Measurements from ENCODE around the gene HSD17B11. TPM values are rescaled to one million over a fixed set of nuclear protein-coding genes. Genes with fewer than 3 reads are reported as not detected.

The HSD17B11 gene
- total RNA-seq, 1 experiment from 2014 or later = 47.4 TPM

DNA sequence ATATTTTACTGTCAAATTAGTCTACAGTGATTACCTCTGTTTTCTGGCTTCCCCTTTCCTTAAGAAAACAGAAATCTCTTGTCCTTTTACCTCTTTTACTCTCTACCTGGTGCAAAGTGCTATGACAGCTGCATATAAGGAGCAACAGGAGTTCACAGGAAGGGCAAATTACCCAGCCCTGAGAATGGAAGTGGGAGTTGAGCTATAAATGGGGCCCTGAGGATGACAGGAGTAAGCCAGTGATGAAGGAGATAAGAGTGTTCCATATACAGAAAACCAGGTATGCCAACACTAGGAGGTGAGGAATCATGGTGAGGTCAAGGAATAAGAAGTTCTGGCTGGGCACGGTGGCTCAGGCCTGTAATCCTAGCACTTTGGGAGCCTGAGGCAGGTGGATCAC, 63.9 kb downstream of the HSD17B11 start:
- no peak overlapping the region for H2AFZ ChIP-seq (ENCODE audit: low read depth, low read length, poor library complexity, severe bottlenecking)
- DNase-seq (ENCODE audit: low read depth, low spot score) (no peak), ATAC-seq (no peak)
- no peaks in the 10 kb centered on the region for H3K9me2 ChIP-seq (ENCODE audit: insufficient read depth)
- no peaks in the 10 kb centered on the region; a peak in 1 of 4 replicates for H3K9me3 ChIP-seq (ENCODE audit: control insufficient read depth in 1 of 2, insufficient read depth in 1 of 2, low read depth in 1 of 2, low read length in 2 of 2)
- H3K4me1 ChIP-seq (ENCODE audit: control insufficient read depth in 1 of 2, insufficient read depth in 2 of 2, low read length in 2 of 2) = no peaks in the 10 kb centered on the region
- no peaks in the 10 kb centered on the region for H3K27me3 ChIP-seq (ENCODE audit: insufficient read depth, low read length)
- POLR2A ChIA-PET = no interaction called here
- no peaks in the 10 kb centered on the region for H3K79me2 ChIP-seq (ENCODE audit: insufficient read depth, low read length)
- H3K9ac ChIP-seq (ENCODE audit: low read length) = no peak overlapping the region
- no peaks in the 10 kb centered on the region for H3K36me3 ChIP-seq (ENCODE audit: control insufficient read depth in 1 of 2, insufficient read depth in 2 of 2, low read length in 2 of 2)
- H3K27ac ChIP-seq (ENCODE audit: low read depth, low read length) = no peak overlapping the region
- no peaks in the 10 kb centered on the region for H4K20me1 ChIP-seq (ENCODE audit: insufficient read depth)
- H3K4me3 ChIP-seq (replicated peaks in 1 of 2; ENCODE audit: low read depth in 1 of 2, low read length in 2 of 2) = no peak overlapping the region
- intact Hi-C loops (cut with micrococcal nuclease) = no loop called here
- no TSS peak for BruUV-seq (replicated peaks)
- no peak for TF ChIP-seq ZFX (IDR thresholded peaks at IDR 0.05)
- TF ChIP-seq EGR1 (IDR thresholded peaks at IDR 0.05; ENCODE audit: low read depth) = no peak
- TF ChIP-seq CEBPB (IDR thresholded peaks at IDR 0.05; ENCODE audit: low read depth) = no peak
- TF ChIP-seq POLR2A (IDR thresholded peaks at IDR 0.05; ENCODE audit: borderline replicate concordance, extremely low read depth, insufficient read depth, insufficient read length) = no peak
- TF ChIP-seq JUND (IDR thresholded peaks at IDR 0.05) = no peak
- TF ChIP-seq FOSL1 (IDR thresholded peaks at IDR 0.05; ENCODE audit: low read depth) = no peak
- no peak for TF ChIP-seq ELF1 (IDR thresholded peaks at IDR 0.05; ENCODE audit: borderline replicate concordance, low read depth)
- TF ChIP-seq EZH2phosphoT487 (IDR thresholded peaks at IDR 0.05; ENCODE audit: borderline replicate concordance) = no peak
- TF ChIP-seq ZNF274 (IDR thresholded peaks at IDR 0.05; ENCODE audit: low read depth, low read length) = no peak
- TF ChIP-seq, protein P1, sequence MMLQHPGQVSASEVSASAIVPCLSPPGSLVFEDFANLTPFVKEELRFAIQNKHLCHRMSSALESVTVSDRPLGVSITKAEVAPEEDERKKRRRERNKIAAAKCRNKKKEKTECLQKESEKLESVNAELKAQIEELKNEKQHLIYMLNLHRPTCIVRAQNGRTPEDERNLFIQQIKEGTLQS (IDR thresholded peaks at IDR 0.05) = no peak
- TF ChIP-seq, protein P2, sequence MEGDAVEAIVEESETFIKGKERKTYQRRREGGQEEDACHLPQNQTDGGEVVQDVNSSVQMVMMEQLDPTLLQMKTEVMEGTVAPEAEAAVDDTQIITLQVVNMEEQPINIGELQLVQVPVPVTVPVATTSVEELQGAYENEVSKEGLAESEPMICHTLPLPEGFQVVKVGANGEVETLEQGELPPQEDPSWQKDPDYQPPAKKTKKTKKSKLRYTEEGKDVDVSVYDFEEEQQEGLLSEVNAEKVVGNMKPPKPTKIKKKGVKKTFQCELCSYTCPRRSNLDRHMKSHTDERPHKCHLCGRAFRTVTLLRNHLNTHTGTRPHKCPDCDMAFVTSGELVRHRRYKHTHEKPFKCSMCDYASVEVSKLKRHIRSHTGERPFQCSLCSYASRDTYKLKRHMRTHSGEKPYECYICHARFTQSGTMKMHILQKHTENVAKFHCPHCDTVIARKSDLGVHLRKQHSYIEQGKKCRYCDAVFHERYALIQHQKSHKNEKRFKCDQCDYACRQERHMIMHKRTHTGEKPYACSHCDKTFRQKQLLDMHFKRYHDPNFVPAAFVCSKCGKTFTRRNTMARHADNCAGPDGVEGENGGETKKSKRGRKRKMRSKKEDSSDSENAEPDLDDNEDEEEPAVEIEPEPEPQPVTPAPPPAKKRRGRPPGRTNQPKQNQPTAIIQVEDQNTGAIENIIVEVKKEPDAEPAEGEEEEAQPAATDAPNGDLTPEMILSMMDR (IDR thresholded peaks at IDR 0.05 in 2 of 3, conservative IDR thresholded peaks at IDR 0.05 in 1 of 3; ENCODE audit: borderline replicate concordance in 1 of 3, insufficient read depth in 1 of 3, low read depth in 2 of 3, low read length in 2 of 3) = no peak
- TF ChIP-seq SRF (IDR thresholded peaks at IDR 0.05; ENCODE audit: low read depth) = no peak
- H3K4me2 ChIP-seq (ENCODE audit: low read length) = no peak overlapping the region
- RAD21 ChIA-PET (ENCODE audit: low non-redundant PET in 1 of 2, low total read pairs in 2 of 2, uncharacterized antibody in 2 of 2, unreplicated experiment in 2 of 2) = no interaction called here
- CTCF ChIA-PET = no interaction called here
